GM23338 (cell line): Measurements from ENCODE around the gene ZBTB20. TPM values are rescaled to one million over a fixed set of nuclear protein-coding genes. Genes with fewer than 3 reads are reported as not detected.

ENCODE experiments used
- ATAC-seq: fragments of 200-7000 bp; cut with Tn5 transposase; 3 replicates; pipeline ENCODE4 v1.9.1; 2020
- DNase-seq: peaks from one replicate; pipeline ENCODE4 v3.0.0-alpha.2; 2015; ENCODE audit warnings: low spot score
- H2AFZ ChIP-seq: fragments of 200-600 bp; sonication (generic); 2 replicates; pipeline ENCODE4 v1.8.0; 2016; ENCODE audit warnings: antibody characterized with exemption, mild to moderate bottlenecking, moderate library complexity
- H3F3A ChIP-seq: fragments of 200-600 bp; sonication (generic); replicated peaks from 2 replicates; pipeline ENCODE4 v1.8.0; 2017; ENCODE audit warnings: antibody characterized with exemption, mixed run types, low read depth
- H3K27ac ChIP-seq: fragments of 200-600 bp; sonication (generic); 2 replicates; pipeline ENCODE4 v1.6.1; 2016; ENCODE audit warnings: low read depth
- H3K27me3 ChIP-seq: fragments of 200-600 bp; sonication (generic); 2 replicates; pipeline ENCODE4 v1.8.0; 2016; ENCODE audit warnings: mild to moderate bottlenecking, mixed run types, moderate library complexity; ENCODE audit not compliant: insufficient read depth
- H3K36me3 ChIP-seq: fragments of 200-600 bp; sonication (generic); 2 replicates; pipeline ENCODE4 v1.8.0; 2016; ENCODE audit warnings: mild to moderate bottlenecking; ENCODE audit not compliant: insufficient read depth
- H3K4me1 ChIP-seq: fragments of 200-600 bp; sonication (generic); 2 replicates; pipeline ENCODE4 v1.8.0; 2016; ENCODE audit warnings: mild to moderate bottlenecking, moderate library complexity; ENCODE audit not compliant: insufficient read depth
- H3K4me2 ChIP-seq: fragments of 200-600 bp; sonication (generic); 2 replicates; pipeline ENCODE4 v1.7.1; 2017; ENCODE audit warnings: mixed run types
- H3K4me3 ChIP-seq: fragments of 200-600 bp; sonication (generic); 2 replicates; pipeline ENCODE4 v1.6.1; 2016; ENCODE audit warnings: mixed run types
- H3K79me2 ChIP-seq: fragments of 200-600 bp; sonication (generic); replicated peaks from 2 replicates; pipeline ENCODE4 v1.8.0; 2017; ENCODE audit warnings: mild to moderate bottlenecking; ENCODE audit not compliant: insufficient read depth
- H3K9me2 ChIP-seq: fragments of 200-600 bp; sonication (generic); 2 replicates; pipeline ENCODE4 v1.8.0; 2017; ENCODE audit not compliant: insufficient read depth
- H4K20me1 ChIP-seq: fragments of 200-600 bp; sonication (generic); replicated peaks from 2 replicates; pipeline ENCODE4 v1.8.0; 2017; ENCODE audit warnings: mild to moderate bottlenecking; ENCODE audit not compliant: insufficient read depth
- H3K27ac Mint-ChIP-seq: 2 replicates; pipeline ENCODE4 v1.8.0; 2020; ENCODE audit warnings: inconsistent platforms, mild to moderate bottlenecking, moderate library complexity, mixed read lengths
- H3K27me3 Mint-ChIP-seq: 3 replicates; pipeline ENCODE4 v1.8.0; 2022; ENCODE audit warnings: low read depth, mild to moderate bottlenecking, moderate library complexity, mixed read lengths, inconsistent platforms; ENCODE audit not compliant: insufficient read depth, poor library complexity
- H3K36me3 Mint-ChIP-seq: 3 replicates; pipeline ENCODE4 v1.8.0; 2021; ENCODE audit warnings: low read depth, mild to moderate bottlenecking, inconsistent platforms, moderate library complexity, mixed read lengths
- H3K4me1 Mint-ChIP-seq: 3 replicates; pipeline ENCODE4 v1.8.0; 2020; ENCODE audit warnings: mild to moderate bottlenecking, inconsistent platforms, mixed read lengths
- H3K4me3 Mint-ChIP-seq: 3 replicates; pipeline ENCODE4 v1.8.0; 2021; ENCODE audit warnings: moderate library complexity, mild to moderate bottlenecking, inconsistent platforms, mixed read lengths
- H3K9me3 Mint-ChIP-seq: 3 replicates; pipeline ENCODE4 v1.8.0; 2020; ENCODE audit warnings: moderate library complexity, mild to moderate bottlenecking, inconsistent platforms, mixed read lengths
- CREB1 ChIP-seq: fragments of 250-450 bp; sonication (Bioruptor Pico); IDR thresholded peaks from 2 replicates; pipeline ENCODE4 v1.5.0; 2020; ENCODE audit warnings: low read depth, mild to moderate bottlenecking, moderate library complexity
- CTCF ChIP-seq, 2 experiments: fragments of 200-600 bp in 1 of 2; sonication (generic) in 1 of 2; conservative IDR thresholded peaks; 2 replicates each; pipeline versions ENCODE4 v1.5.1 to v1.6.1; 2016 to 2017; ENCODE audit warnings: antibody characterized with exemption in 2 of 2, low read depth in 2 of 2, mild to moderate bottlenecking in 2 of 2, moderate library complexity in 1 of 2
- ETS1 ChIP-seq: IDR thresholded peaks from 2 replicates; pipeline ENCODE4 v1.6.1; 2016; ENCODE audit warnings: antibody characterized with exemption
- EZH2 ChIP-seq: fragments of 200-600 bp; sonication (generic); IDR thresholded peaks from one replicate; pipeline ENCODE4 v1.8.0; 2017; ENCODE audit warnings: antibody characterized with exemption, mild to moderate bottlenecking, low read depth; ENCODE audit not compliant: unreplicated experiment
- EZH2phosphoT487 ChIP-seq: fragments of 200-600 bp; sonication (generic); IDR thresholded peaks from one replicate; pipeline ENCODE4 v1.8.1; 2018; ENCODE audit warnings: antibody characterized with exemption; ENCODE audit not compliant: unreplicated experiment
- JUNB ChIP-seq: IDR thresholded peaks from one replicate; pipeline ENCODE4 v1.6.1; 2016; ENCODE audit warnings: antibody characterized with exemption; ENCODE audit not compliant: unreplicated experiment
- NANOG ChIP-seq: IDR thresholded peaks from 2 replicates; pipeline ENCODE4 v1.6.1; 2016; ENCODE audit warnings: antibody characterized with exemption, borderline replicate concordance
- POLR2AphosphoS5 ChIP-seq: IDR thresholded peaks from 2 replicates; pipeline ENCODE4 v1.6.1; 2016; ENCODE audit warnings: antibody characterized with exemption, low read depth
- REST ChIP-seq: IDR thresholded peaks from one replicate; pipeline ENCODE4 v1.6.1; 2018; ENCODE audit warnings: antibody characterized with exemption; ENCODE audit not compliant: unreplicated experiment
- STAT1 ChIP-seq: IDR thresholded peaks from one replicate; pipeline ENCODE4 v1.6.1; 2016; ENCODE audit warnings: antibody characterized with exemption; ENCODE audit not compliant: unreplicated experiment
- ZNF114 ChIP-seq: fragments of 250-450 bp; sonication (Bioruptor Pico); IDR thresholded peaks from 2 replicates; pipeline ENCODE4 v1.5.0; 2020; ENCODE audit warnings: mild to moderate bottlenecking, moderate library complexity
- ZNF331 ChIP-seq: fragments of 250-450 bp; sonication (Bioruptor Pico); IDR thresholded peaks from 2 replicates; pipeline ENCODE4 v1.5.0; 2020; ENCODE audit warnings: low read depth, mild to moderate bottlenecking, moderate library complexity
- ZNF462 ChIP-seq: fragments of 250-450 bp; sonication (Bioruptor Pico); IDR thresholded peaks from 2 replicates; pipeline ENCODE4 v1.5.0; 2020; ENCODE audit warnings: mild to moderate bottlenecking, moderate library complexity
- polyA plus RNA-seq: library from polyadenylated mRNA; unstranded; fragments of >200 nt; fragmentation: Nextera tagmentation; extraction: Ambion mirVana; gene quantifications from 2 replicates; pipeline ENCODE4 v1.2.1, GENCODE V29; 2016
- total RNA-seq: library from RNA; depleted of rRNA; stranded (reverse); fragments of >200 nt; shearing (Covaris generic); gene quantifications from 2 replicates; pipeline ENCODE4 v1.2.3, GENCODE V29; 2014

ZBTB20 gene
- total and polyA plus RNA-seq, 2 experiments from 2014 or later: 2.0 to 3.3 TPM

GRCh38 chr3:114800272-114801031 is 346.6 kb downstream of the ZBTB20 start:
- no peaks in the 10 kb centered on the region for H3K9me3 Mint-ChIP-seq
- Histone ChIP-seq H3K36me3 (no peaks in the 10 kb centered on the region), H2AFZ (no peak overlapping the region), H3K4me1 (0 out of 2 replicates have a peak, but pooled peaks cover 1% of the 10 kb centered on the region), H3K9me2 (no peaks in the 10 kb centered on the region), H3K4me3 (no peak overlapping the region), H3K27ac (no peak overlapping the region), H3K27me3 (no peaks in the 10 kb centered on the region), H3K4me2 (no peak overlapping the region), H3K79me2 (no peaks in the 10 kb centered on the region), H3F3A (no peaks in the 10 kb centered on the region), H4K20me1 (no peaks in the 10 kb centered on the region)
- DNase-seq (no peak), ATAC-seq (no peak)
- peaks cover 16% of the 10 kb centered on the region for H3K4me1 Mint-ChIP-seq
- no peak overlapping the region for H3K4me3 Mint-ChIP-seq
- no peak overlapping the region for H3K27ac Mint-ChIP-seq
- H3K27me3 Mint-ChIP-seq: no peaks in the 10 kb centered on the region
- no peaks in the 10 kb centered on the region for H3K36me3 Mint-ChIP-seq
- TF ChIP-seq REST (no peak), NANOG (no peak), STAT1 (no peak), POLR2AphosphoS5 (no peak), ZNF331 (no peak), ETS1 (no peak), CTCF (conservative IDR thresholded peaks at IDR 0.05; ENCODE audit: low read depth in 2 of 2) (no peak), EZH2phosphoT487 (no peak), CREB1 (CRISPR knock-in tag) (no peak), JUNB (no peak), ZNF114 (CRISPR knock-in tag) (no peak), ZNF462 (CRISPR knock-in tag) (no peak), EZH2 (no peak)
